HG02938 (cell line): Measurements from ENCODE around the gene PRKAA1.
"Not testable (repeated sequence)": the region's sequence is repeated elsewhere in the genome, so short reads cannot be mapped to it uniquely, and the experiment has no call there.

Experiments
- ATAC-seq: cut with Tn5 transposase; IDR thresholded peaks from one replicate; pipeline ENCODE4 v1.9.1; 2021; ENCODE audit warnings: mild to moderate bottlenecking, moderate library complexity; ENCODE audit not compliant: unreplicated experiment

PRKAA1 gene

DNA sequence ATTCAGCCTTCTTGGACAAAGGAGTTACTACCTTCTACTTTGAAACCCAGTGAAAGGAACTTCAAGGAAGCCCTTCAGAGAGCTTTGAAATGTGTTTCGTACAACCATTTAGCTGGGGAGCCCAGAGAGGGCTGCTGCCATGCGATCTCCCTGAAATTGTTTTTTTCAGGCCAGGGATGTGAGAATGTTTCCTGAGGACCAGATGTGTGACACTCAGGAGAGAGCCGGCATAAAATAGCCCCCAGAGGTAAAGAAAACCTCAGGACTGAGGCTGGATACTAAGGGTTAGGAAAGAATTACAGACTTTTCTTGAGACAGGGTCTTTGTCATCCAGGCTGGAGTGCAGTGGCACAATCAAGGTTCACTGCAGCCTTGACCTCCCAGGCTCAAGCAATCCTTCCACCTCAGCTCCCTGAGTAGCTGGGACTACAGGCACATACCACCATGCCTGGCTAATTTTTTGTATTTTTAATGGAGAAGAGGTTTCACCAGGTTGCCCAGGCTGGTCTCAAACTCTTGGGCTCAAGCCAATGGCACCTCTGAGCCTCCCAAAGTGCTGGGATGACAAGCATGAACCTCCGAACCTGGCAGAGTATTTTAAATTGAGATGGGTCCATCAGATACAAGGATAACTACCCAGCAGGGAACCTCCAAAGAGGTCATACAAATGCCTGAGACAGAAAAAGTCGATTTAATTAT, 28.5 kb upstream of the PRKAA1 start:
- ATAC-seq, result no peak

DNA sequence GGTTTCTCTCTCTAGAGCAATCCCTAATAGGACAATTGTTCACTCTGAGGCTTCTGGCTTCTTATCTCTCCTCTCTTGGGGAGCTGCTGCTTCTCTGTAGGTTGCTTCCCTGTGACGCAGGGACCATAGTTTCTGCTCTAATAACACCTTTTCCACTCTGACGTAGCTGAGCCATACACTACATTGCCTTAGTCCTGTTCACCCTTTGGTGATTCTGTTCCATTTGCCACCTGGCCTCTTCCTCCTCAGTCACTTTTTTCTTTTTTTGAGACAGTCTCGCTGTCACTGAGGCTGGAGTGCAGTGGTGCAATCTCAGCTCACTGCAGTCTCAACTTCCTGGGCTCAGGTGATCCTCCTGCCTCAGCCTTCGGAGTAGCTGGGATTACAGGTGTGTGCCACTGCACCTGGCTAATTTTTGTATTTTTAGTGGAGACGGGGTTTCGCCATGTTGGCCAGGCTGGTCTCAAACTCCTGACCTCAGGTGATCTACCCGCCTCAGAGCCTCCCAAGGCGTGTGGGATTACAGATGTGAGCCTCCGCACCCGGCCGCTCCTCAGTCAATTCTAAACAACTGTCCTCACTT, 27.4 kb upstream of the PRKAA1 start:
- ATAC-seq, result not testable (repeated sequence)

DNA sequence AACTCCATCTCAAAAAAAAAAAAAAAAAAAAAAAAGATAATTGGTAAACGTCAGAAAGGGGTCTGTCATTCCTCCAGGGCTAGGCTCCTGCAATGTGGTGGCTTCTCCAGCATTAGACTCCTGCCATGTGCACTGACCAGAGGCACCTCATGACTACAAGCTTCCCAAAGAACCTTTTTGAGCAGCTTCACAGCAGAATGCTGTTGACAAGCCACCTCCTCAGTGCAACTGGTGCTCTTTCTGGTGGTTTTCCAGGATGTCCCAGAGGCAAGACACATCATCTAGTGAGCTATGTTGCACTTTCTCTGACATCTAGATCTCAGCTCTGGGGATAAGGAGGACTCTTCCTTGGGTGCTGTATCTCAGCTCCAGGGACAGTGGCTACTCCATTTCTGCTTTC, 25.3 kb upstream of the PRKAA1 start:
- no peak for ATAC-seq

DNA sequence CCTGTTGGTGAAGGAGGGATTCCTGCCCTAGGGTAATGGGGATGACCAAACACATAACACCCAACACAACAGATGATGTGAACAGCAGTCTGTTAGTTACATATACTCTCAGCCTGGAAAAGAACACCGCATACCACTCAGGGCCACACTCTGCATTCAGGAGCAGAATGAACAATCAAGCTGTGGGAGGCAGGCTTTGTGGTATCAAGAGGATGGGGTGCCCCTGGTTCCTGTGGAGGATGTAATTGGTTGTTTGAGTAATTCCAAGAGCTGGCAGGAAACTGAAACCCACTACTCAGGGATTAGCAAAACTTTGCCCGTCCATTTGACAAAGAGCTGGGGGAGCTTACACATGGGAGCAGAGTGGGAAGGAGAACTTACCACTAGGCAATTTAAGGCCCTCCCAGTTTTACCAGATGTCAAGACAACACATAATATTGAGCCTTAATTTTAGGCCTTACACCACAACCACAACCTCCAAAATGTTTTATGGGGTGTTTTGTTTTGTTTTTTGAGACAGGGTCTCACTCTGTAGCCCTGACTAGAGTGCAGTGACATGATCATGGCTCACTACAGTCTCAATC, 15.6 kb upstream of the PRKAA1 start:
- ATAC-seq, result no peak

DNA sequence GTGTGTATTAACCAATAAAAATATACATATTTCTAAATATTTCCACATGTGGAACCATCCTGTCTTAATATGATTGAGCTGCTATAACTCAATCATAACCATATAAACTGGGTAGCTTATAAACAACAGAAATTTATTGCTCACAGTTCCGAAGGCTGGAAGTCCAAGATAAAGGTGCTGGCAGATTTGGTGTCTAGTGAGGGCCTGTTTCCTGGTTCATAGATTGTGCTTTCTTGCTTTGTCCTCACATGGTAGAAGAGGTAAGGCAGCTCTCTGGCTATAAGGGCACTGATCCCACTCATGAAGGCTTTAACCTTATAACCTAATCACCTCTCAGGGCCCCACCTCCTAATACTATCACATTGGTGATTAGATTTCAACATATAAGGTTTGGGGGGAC, 14.0 kb upstream of the PRKAA1 start:
- ATAC-seq, result no peak

DNA sequence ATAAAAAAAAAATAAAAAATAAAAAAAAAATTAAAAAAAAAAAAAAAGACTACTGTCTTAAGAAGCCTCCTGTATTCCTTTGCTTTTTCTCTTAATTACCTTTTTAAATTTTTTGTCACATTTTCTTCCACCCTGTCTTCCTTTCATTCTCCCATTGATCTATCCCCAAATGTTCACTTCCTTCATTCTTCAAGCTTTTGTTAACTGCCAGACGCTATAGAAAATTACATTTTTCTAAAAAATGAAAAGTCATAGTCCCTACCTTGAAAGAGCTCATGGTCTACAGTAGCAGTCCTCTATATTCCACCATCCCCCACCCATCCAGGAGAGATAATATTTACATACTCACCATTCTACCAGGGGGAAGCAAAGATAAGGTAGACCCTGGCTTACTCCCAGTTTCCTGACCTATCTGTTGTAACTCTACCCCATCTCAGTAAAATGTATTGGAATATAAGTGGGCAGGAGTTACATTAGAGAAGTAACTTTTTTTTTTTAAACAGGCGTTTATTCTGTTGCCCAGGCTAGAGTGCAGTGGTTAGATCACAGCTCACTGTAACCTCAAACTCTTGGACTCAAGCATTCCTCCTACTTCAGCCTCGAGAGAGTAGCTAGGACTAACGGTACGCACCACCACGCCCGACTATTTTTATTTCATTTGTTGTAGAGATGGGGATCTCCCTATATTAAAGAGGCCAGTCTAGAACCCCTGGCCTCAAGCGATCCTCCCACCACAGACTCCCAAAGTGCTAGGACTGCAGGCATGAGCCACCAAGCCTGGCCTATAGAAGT, 3.8 kb upstream of the PRKAA1 start:
- no peak for ATAC-seq

DNA sequence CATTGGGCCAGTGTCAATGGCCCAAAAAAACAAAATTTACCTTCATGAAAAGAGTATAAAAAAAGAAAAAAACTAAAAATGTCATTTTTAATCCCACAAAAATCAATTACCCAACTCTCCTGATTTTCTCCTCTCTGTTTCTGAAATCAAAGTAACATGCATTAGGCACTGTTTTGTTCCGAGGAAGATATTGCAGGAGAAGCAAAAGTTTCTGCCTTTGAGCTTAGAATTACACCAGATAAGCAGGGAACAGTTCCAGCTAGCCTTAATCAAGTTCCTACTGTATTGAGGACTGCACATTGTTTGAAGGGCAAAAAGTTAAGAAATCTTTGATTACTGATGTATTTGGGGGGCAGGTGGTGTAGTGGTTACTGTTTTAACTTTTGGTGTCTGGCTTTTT, 1.1 kb upstream of the PRKAA1 start:
- no peak for ATAC-seq

DNA sequence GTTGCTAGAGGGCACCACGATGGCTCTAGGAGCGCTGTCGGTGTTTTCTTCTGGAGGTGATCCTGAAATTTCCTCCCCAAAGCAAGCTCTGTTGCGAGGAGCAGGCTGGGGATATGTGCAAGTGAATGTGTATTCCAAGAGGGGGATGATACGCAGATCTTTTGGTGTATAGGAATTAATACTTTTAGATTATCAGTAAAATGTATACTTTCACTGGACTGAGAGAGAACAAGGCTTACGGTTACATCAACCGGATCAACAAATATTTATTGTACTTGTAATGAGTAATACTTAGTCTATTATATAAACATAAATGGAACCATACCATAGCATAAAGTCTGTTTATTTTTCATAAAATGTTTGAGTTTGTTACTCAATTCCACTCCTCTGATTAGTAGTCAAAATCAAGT, 632 bp upstream of the PRKAA1 start:
- ATAC-seq, result no peak

DNA sequence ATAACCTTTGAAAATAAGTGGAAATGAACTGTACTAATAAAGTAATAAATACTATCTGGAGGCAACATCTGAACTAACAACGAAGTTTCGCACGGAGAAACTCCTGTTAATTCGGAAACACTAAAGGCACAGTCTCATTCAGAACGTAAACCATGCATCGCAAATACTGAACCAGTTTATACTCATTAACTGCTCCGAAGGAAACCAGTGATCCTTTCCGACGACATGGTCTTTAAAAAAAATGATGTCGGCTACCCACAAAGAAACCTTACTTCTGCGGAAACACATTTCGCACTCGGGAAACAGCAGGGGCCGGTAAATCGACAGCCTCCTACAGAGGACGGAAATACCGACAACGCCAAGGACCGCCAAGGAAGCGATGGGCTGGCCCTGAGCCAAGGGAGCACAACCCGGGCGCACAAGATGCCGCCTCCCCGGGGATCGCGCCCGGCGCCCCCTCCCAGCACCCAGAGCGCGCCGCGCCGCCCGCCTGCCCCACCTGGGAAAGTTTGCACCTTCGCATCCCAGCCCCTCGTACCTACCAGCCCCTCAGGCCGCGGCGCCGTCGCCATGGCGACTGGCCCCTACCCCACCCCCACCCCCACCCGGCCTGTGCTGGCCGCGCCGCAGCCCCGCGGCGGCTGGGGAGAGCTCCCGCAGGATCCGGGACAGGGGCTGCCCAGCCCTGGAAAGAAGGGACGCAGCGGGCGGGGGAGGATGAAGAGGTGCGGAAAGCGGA, 732 bp downstream of the PRKAA1 start:
- peak; percentile 44 for ATAC-seq

DNA sequence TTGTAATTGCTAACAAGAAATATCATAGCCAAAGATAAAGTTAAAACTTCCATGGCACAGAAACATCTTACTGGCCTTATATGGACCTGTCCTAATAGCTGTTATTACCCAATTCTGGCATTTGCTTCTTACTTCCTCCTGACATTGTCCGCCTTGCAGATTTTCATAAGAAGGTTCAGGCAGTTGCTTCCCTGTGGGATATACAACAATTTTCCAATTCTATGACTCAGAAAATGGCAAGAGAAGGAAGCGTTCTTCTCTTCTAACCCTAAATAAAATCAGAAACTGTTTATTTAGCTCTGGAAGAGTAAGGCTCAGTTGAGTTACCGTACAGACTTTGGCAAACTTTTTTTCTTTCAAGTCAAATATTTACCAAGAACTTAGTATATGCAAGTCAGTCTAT, 1.7 kb downstream of the PRKAA1 start:
- ATAC-seq, result no peak

DNA sequence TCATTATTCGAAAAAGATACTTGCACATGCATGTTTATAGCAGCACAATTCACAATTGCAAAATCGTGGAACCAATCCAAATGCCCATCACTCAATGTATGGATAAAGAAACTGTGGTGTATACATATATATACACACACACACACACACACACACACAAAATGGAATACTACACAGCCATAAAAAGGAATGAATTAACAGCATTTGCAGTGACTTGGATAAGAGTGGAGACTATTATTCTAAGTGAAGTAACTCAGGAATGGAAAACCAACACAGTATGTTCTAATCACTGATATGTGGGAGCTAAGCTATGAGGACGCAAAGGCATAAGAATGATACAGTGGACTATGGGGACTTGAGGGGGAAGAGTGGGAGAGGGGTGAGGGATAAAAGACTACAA, 3.3 kb downstream of the PRKAA1 start:
- ATAC-seq, result not testable (repeated sequence)

DNA sequence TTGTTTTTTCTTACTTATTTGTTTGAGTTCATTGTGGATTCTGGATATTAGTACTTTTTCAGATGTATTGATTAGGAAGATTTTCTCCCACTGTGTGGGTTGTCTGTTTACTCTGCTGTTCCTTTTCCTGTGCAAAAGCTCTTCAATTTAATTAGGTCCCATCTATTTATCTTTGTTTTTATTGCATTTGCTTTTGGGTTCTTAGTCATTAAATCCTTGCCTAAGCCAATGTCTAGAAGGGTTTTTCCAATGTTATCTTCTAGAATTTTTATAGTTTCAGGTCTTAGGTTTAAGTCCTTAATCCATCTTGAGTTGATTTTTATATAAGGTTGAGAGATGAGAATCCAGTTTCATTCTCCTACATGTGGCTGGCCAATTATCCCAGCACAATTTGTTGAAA, 3.8 kb downstream of the PRKAA1 start:
- not testable (repeated sequence) for ATAC-seq

DNA sequence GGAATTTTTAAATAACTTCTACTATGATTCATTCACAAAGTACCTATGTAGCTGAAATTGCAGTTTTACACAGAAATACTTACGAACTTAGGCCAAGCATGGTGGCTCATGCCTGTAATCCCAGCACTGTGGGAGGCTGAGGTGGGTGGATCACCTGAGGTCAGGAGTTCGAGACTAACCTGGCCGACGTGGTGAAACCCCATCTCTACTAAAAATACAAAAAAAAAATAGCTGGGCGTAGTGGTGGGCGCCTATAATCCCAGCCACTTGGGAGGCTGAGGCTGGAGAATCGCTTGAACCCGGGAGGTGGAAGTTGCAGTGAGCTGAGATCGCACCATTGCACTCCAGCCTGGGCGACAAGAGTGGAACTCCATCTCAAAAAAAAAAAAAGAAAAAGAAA, 5.5 kb downstream of the PRKAA1 start:
- not testable (repeated sequence) for ATAC-seq

DNA sequence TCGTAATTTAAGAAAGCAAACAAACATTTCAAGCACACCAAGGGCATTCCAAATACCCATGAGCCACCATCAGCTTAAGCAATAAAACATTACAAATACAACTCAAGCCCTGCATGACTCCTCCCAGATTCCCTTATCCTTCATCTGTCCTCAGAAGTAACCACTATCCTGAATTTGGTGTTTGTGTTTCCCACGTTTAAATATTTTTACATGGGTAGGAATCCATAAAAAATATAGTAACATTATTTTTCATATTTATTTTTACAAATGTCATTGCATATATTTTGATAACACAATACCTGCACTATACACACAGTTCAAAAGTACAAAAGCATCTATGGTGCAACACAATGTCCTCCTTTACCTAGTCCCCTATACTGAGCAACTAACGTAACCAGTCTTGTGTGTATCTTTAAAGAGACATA, 6.4 kb downstream of the PRKAA1 start:
- no peak for ATAC-seq

DNA sequence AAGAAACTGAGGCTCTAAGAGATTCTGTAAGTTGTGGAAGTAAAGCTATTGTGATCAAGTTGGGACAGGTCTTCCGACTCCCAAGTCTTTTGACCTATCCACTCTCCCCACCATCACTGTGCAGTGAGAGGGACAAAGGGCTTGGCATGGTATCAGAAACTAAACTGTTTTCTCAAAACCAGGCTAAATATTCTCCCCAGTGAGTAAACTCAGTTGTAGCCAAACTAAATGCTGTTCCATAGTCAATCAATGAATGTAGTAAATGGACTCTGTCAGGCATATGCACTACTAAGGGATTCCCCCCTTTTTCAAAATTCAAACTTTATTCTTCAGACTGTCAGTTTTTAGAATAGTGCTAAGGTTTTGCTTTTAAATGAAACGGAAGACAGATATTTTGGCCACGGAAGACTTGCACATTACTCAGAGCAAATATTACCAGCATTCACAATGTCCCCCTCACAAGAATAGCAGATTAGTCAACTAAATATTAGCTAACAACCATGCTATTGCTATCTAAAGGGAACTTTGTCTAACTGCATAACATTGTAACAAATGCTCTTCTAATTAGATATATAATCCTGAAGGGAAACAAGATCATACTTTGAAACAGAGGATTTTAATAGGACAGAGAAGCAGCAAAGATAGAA, 7.1 kb downstream of the PRKAA1 start:
- ATAC-seq, result no peak

DNA sequence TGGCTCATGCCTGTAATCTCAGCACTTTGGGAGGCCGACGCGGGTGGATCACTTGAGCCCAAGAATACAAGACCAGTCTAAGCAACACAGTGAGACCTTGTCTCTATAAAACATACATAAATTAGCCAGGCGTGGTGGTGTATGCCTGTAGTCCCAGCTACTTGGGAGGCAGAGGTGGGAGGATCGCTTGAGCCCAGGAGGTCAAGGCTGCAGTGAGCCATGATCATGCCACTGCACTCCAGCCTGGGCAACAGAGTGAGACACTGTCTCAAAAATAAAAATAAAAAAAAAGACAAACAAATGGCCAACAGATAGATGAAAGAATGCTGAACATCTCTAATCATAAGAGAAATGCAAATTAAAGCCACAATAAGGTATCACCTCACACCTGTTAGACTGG, 9.2 kb downstream of the PRKAA1 start:
- ATAC-seq, result not testable (repeated sequence)

DNA sequence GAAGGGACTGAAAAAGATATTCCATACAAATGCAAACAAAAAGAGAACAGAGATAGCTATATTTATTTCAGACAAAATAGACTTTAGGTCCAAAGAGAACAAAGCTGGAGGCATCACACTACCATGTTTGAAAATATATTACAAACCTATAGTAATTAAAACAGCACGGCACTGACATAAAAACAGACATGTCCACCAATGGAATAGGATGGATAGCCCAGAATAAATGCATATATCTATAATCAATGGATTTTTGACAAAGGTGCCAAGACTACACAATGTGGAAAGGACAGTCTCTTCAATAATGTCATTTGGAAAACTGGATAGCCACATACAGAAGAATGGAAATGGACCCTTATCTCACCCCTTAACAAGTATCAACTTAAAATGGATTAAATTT, 10.2 kb downstream of the PRKAA1 start:
- ATAC-seq, result no peak

DNA sequence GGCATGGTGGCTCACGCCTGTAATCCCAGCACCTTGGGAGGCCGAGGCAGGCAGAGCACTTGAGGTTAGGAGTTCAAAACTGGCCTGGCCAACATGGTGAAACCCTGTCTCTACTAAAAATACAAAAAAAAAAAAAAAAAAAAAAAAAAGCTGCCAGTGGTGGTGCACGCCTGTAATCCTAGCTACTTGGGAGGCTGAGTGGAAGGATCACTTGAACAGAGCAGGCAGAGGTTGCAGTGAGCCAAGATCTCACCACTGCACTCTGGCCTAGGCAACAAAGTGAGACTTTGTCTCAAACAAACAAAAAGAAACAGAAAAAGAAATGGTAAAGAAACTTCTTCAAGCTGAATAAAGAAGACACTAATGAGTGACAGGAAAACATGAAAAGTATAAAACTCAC, 11.5 kb downstream of the PRKAA1 start:
- ATAC-seq, result not testable (repeated sequence)

DNA sequence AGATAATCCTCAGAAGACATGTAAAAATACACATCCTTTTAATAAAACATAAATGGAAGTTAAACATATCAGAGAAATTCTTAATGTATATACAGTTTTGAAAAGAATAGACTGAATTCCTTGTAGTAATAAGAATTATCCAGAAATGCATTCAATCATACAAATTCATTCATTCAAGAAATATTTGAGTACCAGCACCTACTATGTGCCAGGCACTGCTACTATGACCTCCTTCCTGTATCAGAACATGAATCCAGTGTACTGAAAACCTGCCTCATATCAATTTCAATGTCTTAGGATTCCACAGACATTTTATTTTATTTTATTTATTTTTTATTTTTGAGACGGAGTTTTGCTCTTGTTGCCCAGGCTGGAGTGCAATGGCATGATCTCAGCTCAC, 13.3 kb downstream of the PRKAA1 start:
- ATAC-seq, result no peak

DNA sequence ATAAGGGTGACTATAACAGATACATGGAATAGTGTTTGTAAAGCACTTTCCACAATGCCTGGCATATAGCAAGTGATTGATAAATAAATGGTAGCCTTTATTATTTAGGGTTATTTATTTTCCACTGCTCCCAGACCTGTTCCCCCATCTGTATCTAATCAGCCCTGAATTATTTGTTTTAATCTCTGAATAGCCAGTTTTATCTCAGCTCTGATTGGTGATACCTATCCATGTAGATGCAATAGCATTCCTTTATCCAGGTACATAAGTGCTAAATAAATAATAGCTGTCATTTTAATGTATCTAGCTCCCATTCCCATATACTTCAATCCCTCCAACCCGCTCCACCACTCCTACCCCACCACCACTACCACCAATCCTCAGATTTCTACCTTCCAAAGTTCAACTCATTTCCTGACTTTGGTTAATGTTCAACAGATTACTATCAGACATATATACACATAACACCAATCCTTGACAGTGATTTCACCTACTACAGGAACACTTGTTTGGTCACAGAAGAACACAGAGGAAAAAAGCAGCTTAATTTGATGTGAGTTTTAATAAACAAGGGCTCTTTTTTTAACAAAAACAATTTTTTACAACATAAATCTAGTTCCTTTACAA, 14.0 kb downstream of the PRKAA1 start:
- ATAC-seq, result no peak
